ENCODE data around the gene SBNO2. TPM values are rescaled to one million over a fixed set of nuclear protein-coding genes. Genes with fewer than 3 reads are reported as not detected.

SBNO2 gene
- total RNA-seq, 2 donors from 2014 or later, result 55.4 to 182 TPM

DNA sequence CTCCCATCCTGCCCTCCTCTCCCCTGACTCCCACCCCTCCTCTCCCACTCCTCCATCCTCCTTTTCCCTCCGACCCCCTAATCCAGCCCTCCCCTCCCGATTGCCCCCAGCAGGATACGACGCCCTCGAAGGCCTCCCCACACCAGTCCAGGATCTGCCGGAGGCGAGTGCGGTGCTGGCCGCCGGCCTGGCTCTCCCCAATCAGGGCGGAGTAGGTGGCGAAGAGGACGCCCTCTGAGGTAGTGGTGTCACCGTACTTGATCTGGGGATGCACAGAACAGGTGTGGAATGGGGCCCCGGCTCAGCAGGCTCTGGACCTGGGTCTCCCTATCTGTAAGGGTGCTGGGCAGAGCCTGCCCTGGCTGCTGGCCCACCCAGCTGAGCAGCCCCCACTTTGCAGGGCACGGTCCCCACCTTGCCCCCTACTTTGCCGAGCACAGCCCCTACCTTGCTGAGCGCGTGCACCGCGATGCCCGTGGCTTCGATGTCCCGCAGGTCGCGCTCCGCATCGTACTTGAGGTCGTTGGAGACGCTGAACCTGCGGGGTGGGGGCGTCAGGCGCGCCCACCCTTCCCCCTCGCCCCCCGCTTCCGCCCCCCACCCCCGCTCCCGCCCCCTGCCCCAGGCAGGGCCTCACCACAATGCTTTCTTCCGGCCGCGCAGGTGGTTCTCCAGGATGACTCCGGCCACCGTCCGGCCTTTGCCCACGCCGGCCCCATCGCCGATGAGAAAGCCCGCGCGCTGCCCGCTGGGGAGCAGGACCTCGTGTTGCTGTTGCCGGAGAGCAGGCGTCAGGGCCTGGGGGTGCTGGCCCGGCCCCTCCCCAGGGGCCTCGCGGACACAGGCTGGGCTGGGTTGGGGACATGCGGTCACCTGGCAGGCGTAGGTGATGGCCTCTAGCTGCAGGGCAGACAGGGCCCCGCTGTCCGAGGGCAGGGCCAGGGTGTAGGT lies 51.8 kb downstream of the SBNO2 start:
- H3K4me1 ChIP-seq (ENCODE audit: control insufficient read depth in 1 of 2, low read depth in 2 of 2), result peaks cover 21 to 26% of the 10 kb centered on the region in 2 donors
- no peak overlapping the region for H3K27ac ChIP-seq
- no peak overlapping the region for H3K4me3 ChIP-seq
- no peak for TF ChIP-seq CTCF (IDR thresholded peaks at IDR 0.05)
- no peaks in the 10 kb centered on the region for H3K27me3 ChIP-seq (replicated peaks; ENCODE audit: insufficient read depth)
- ATAC-seq (ENCODE audit: insufficient number of reproducible peaks, low FRiP score, low read depth) (no peak), DNase-seq (ENCODE audit: low spot score) (no peak)
- peaks cover 90% of the 10 kb centered on the region for H3K36me3 ChIP-seq
- no peaks in the 10 kb centered on the region for H3K9me3 ChIP-seq

DNA sequence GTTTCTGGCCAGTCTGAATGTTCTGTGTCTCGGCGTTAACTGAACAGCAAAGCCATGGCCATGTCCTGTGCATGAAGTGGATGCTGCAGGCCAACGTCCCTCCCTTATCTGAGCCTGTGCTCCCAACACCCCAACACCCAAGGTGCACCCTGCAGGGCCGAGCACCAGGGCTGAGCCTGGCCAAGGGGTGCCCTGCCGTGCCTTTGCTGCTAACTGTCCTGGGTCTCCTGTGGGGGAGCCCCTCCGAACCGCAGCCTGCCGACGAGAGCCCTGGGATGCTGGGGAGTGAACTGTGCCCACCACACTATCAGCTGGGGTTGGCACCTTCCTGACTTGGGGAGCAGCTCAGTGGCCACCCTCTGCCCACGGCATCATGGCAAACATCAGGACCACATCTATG lies 52.7 kb downstream of the SBNO2 start:
- H3K36me3 ChIP-seq, result peaks cover 91% of the 10 kb centered on the region
- H3K4me1 ChIP-seq (ENCODE audit: control insufficient read depth in 1 of 2, low read depth in 2 of 2), result peaks cover 12 to 17% of the 10 kb centered on the region in 2 donors
- no peak for TF ChIP-seq CTCF (IDR thresholded peaks at IDR 0.05)
- H3K4me3 ChIP-seq, result no peak overlapping the region
- no peak for ATAC-seq (ENCODE audit: insufficient number of reproducible peaks, low FRiP score, low read depth)
- no peak overlapping the region for H3K27ac ChIP-seq
- H3K9me3 ChIP-seq, result no peaks in the 10 kb centered on the region
- no peak for DNase-seq (ENCODE audit: low spot score)
- H3K27me3 ChIP-seq (replicated peaks; ENCODE audit: insufficient read depth), result no peaks in the 10 kb centered on the region

GRCh38 chr19:1119475-1120217 lies 54.4 kb downstream of the SBNO2 start:
- Histone ChIP-seq H3K27ac (no peak overlapping the region), H3K4me3 (no peak overlapping the region), H3K4me1 (ENCODE audit: control insufficient read depth in 1 of 2, low read depth in 2 of 2) (peaks cover 0 to 5% of the 10 kb centered on the region in 2 donors), H3K27me3 (replicated peaks; ENCODE audit: insufficient read depth) (no peaks in the 10 kb centered on the region), H3K36me3 (peaks cover 94% of the 10 kb centered on the region), H3K9me3 (no peaks in the 10 kb centered on the region)
- no peak for TF ChIP-seq CTCF (IDR thresholded peaks at IDR 0.05)
- no peak for ATAC-seq (ENCODE audit: insufficient number of reproducible peaks, low FRiP score, low read depth)
- no peak for DNase-seq (ENCODE audit: low spot score)

GRCh38 chr19:1118999-1119398 lies 55.1 kb downstream of the SBNO2 start:
- no peak for ATAC-seq (ENCODE audit: insufficient number of reproducible peaks, low FRiP score, low read depth)
- Histone ChIP-seq H3K36me3 (peaks cover 92% of the 10 kb centered on the region), H3K27me3 (replicated peaks; ENCODE audit: insufficient read depth) (no peaks in the 10 kb centered on the region), H3K4me1 (ENCODE audit: control insufficient read depth in 1 of 2, low read depth in 2 of 2) (peaks cover 0 to 9% of the 10 kb centered on the region in 2 donors), H3K4me3 (no peak overlapping the region), H3K9me3 (no peaks in the 10 kb centered on the region), H3K27ac (no peak overlapping the region)
- DNase-seq (ENCODE audit: low spot score), result no peak
- TF ChIP-seq CTCF (IDR thresholded peaks at IDR 0.05), result no peak

DNA sequence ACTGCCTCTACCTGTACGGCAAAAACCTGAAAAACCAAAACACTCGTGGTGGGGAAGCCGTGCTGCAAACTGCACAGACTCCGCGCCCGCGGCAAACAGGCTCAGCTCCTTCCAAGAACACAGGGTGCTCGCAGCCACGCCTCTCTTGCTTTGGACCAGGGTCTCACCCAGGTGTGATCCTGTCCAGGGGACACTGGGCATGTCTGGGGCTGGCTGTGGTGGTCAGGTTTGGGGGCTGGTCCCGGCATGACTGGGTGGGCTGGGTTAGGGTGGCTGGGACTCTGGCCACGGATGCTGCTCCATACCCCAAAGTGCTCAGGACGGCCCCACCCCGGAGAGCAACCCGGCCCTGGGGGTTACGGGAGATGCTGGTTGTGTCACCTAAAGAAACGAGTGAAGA lies 56.4 kb downstream of the SBNO2 start:
- peaks cover 81% of the 10 kb centered on the region for H3K36me3 ChIP-seq
- H3K4me1 ChIP-seq (ENCODE audit: control insufficient read depth in 1 of 2, low read depth in 2 of 2), result peaks cover 0 to 19% of the 10 kb centered on the region in 2 donors
- no peaks in the 10 kb centered on the region for H3K27me3 ChIP-seq (replicated peaks; ENCODE audit: insufficient read depth)
- H3K4me3 ChIP-seq, result no peak overlapping the region
- DNase-seq (ENCODE audit: low spot score), result no peak
- no peak for TF ChIP-seq CTCF (IDR thresholded peaks at IDR 0.05)
- no peaks in the 10 kb centered on the region for H3K9me3 ChIP-seq
- ATAC-seq (ENCODE audit: insufficient number of reproducible peaks, low FRiP score, low read depth), result no peak
- H3K27ac ChIP-seq, result no peak overlapping the region
